H9 (cell line): Measurements from ENCODE around the gene AXIN1. TPM values are rescaled to one million over a fixed set of nuclear protein-coding genes. Genes with fewer than 3 reads are reported as not detected.
"Not testable (repeated sequence)": the region's sequence is repeated elsewhere in the genome, so short reads cannot be mapped to it uniquely, and the experiment has no call there.

Source experiments
- DNase-seq: peaks from one replicate; pipeline ENCODE4 v3.0.0-alpha.2; 2017
- H2AFZ ChIP-seq: one replicate; pipeline ENCODE4 v1.6.1; 2013; ENCODE audit warnings: mild to moderate bottlenecking, low read length, control low read depth, moderate library complexity
- H2AK5ac ChIP-seq: 2 replicates; pipeline ENCODE4 v1.6.1; 2013; ENCODE audit warnings: low read length, control low read depth, mixed read lengths; ENCODE audit not compliant: insufficient read length
- H2BK120ac ChIP-seq: one replicate; pipeline ENCODE4 v1.6.1; 2013; ENCODE audit warnings: low read depth, mild to moderate bottlenecking, low read length, control low read depth, inconsistent platforms; ENCODE audit not compliant: poor library complexity, severe bottlenecking
- H2BK12ac ChIP-seq: 2 replicates; pipeline ENCODE4 v1.6.1; 2013; ENCODE audit warnings: low read length, control low read depth, mixed read lengths, low read depth; ENCODE audit not compliant: insufficient read length
- H2BK15ac ChIP-seq: 2 replicates; pipeline ENCODE4 v1.6.1; 2013; ENCODE audit warnings: low read depth, low read length, control low read depth
- H2BK20ac ChIP-seq: one replicate; pipeline ENCODE4 v1.6.1; 2013; ENCODE audit warnings: low read depth, mild to moderate bottlenecking, low read length, control low read depth, inconsistent platforms; ENCODE audit not compliant: poor library complexity, severe bottlenecking
- H2BK5ac ChIP-seq: 2 replicates; pipeline ENCODE4 v1.6.1; 2013; ENCODE audit warnings: low read length, control low read depth, mixed read lengths; ENCODE audit not compliant: insufficient read length
- H3K14ac ChIP-seq: 2 replicates; pipeline ENCODE4 v1.6.1; 2013; ENCODE audit warnings: low read length, control low read depth; ENCODE audit not compliant: insufficient read depth
- H3K18ac ChIP-seq: 2 replicates; pipeline ENCODE4 v1.6.1; 2013; ENCODE audit warnings: low read depth, mild to moderate bottlenecking, mixed read lengths, low read length, control low read depth; ENCODE audit not compliant: insufficient read length
- H3K23ac ChIP-seq: 2 replicates; pipeline ENCODE4 v1.6.1; 2013; ENCODE audit warnings: low read length, control low read depth, mixed read lengths, low read depth; ENCODE audit not compliant: insufficient read length
- H3K23me2 ChIP-seq: 2 replicates; pipeline ENCODE4 v1.6.1; 2013; ENCODE audit warnings: low read depth, mild to moderate bottlenecking, mixed read lengths, low read length, control low read depth; ENCODE audit not compliant: insufficient read length, poor library complexity, severe bottlenecking
- H3K27ac ChIP-seq: 2 replicates; pipeline ENCODE4 v1.5.1; 2013; ENCODE audit warnings: low read length, control low read depth, mixed read lengths, low read depth; ENCODE audit not compliant: insufficient read length
- H3K27me3 ChIP-seq: 2 replicates; pipeline ENCODE4 v1.6.1; 2013; ENCODE audit warnings: low read length, control low read depth, inconsistent platforms; ENCODE audit not compliant: insufficient read depth
- H3K4ac ChIP-seq: 2 replicates; pipeline ENCODE4 v1.6.1; 2013; ENCODE audit warnings: low read depth, mild to moderate bottlenecking, control low read depth, inconsistent platforms, low read length, moderate library complexity
- H3K4me1 ChIP-seq: 2 replicates; pipeline ENCODE4 v1.6.1; 2013; ENCODE audit warnings: low read length, control low read depth, inconsistent platforms; ENCODE audit not compliant: insufficient read depth
- H3K4me2 ChIP-seq: 2 replicates; pipeline ENCODE4 v1.6.1; 2013; ENCODE audit warnings: low read length, control low read depth, mixed read lengths; ENCODE audit not compliant: insufficient read length, insufficient read depth
- H3K56ac ChIP-seq: 2 replicates; pipeline ENCODE4 v1.6.1; 2013; ENCODE audit warnings: low read depth, mild to moderate bottlenecking, mixed read lengths, low read length, control low read depth; ENCODE audit not compliant: insufficient read length
- H3K79me1 ChIP-seq: 2 replicates; pipeline ENCODE4 v1.6.1; 2013; ENCODE audit warnings: low read depth, mild to moderate bottlenecking, moderate library complexity, low read length, control low read depth, inconsistent platforms; ENCODE audit not compliant: insufficient read depth, poor library complexity, severe bottlenecking
- H3K79me2 ChIP-seq: 2 replicates; pipeline ENCODE4 v1.6.1; 2013; ENCODE audit warnings: low read length, control low read depth, inconsistent platforms; ENCODE audit not compliant: insufficient read depth
- H3K9ac ChIP-seq: 2 replicates; pipeline ENCODE4 v1.6.1; 2013; ENCODE audit warnings: low read length, control low read depth, mixed read lengths; ENCODE audit not compliant: insufficient read length; ENCODE audit errors: extremely low read depth
- H3K9me3 ChIP-seq: one replicate; pipeline ENCODE4 v1.6.1; 2013; ENCODE audit warnings: low read depth, low read length, inconsistent platforms; ENCODE audit not compliant: control insufficient read depth
- H3T11ph ChIP-seq: one replicate; pipeline ENCODE4 v1.6.1; 2013; ENCODE audit warnings: mild to moderate bottlenecking, low read length, control low read depth, inconsistent platforms
- H4K20me1 ChIP-seq: one replicate; pipeline ENCODE4 v1.6.1; 2013; ENCODE audit not compliant: control insufficient read depth, insufficient read length, insufficient read depth
- H4K5ac ChIP-seq: 2 replicates; pipeline ENCODE4 v1.6.1; 2013; ENCODE audit warnings: low read depth, mild to moderate bottlenecking, mixed read lengths, low read length, control low read depth; ENCODE audit not compliant: insufficient read length
- H4K8ac ChIP-seq: replicated peaks from 2 replicates; pipeline ENCODE4 v1.6.1; 2013; ENCODE audit warnings: low read length, control low read depth, mixed read lengths, low read depth; ENCODE audit not compliant: insufficient read length
- H4K91ac ChIP-seq: 2 replicates; pipeline ENCODE4 v1.6.1; 2013; ENCODE audit warnings: low read depth, mild to moderate bottlenecking, moderate library complexity, mixed read lengths, low read length, control low read depth; ENCODE audit not compliant: insufficient read length
- H3K27ac Mint-ChIP-seq, 3 experiments: 2 replicates in 2 of 3; 3 replicates in 1 of 3; pipeline ENCODE4 v1.8.0; 2020 to 2021; ENCODE audit warnings: mixed read lengths in 3 of 3, mild to moderate bottlenecking in 1 of 3, moderate library complexity in 1 of 3
- H3K27me3 Mint-ChIP-seq: 2 replicates; pipeline ENCODE4 v1.8.0; 2021; ENCODE audit warnings: low read depth, mild to moderate bottlenecking, moderate library complexity, mixed read lengths
- H3K36me3 Mint-ChIP-seq, 3 experiments: 2 replicates in 2 of 3; 3 replicates in 1 of 3; pipeline ENCODE4 v1.8.0; 2020 to 2021; ENCODE audit warnings: low read depth in 3 of 3, mixed read lengths in 3 of 3; ENCODE audit not compliant: insufficient read depth in 1 of 3
- H3K4me1 Mint-ChIP-seq, 2 experiments: 2 replicates each; pipeline ENCODE4 v1.8.0; 2020; ENCODE audit warnings: mixed read lengths in 2 of 2
- H3K4me3 Mint-ChIP-seq, 2 experiments: 2 replicates in 1 of 2; 3 replicates in 1 of 2; pipeline ENCODE4 v1.8.0; 2020 to 2021; ENCODE audit warnings: mild to moderate bottlenecking in 2 of 2, mixed read lengths in 2 of 2, moderate library complexity in 1 of 2
- H3K9me3 Mint-ChIP-seq, 2 experiments: 2 replicates in 1 of 2; 3 replicates in 1 of 2; pipeline ENCODE4 v1.8.0; 2020; ENCODE audit warnings: mild to moderate bottlenecking in 2 of 2, mixed read lengths in 2 of 2, moderate library complexity in 1 of 2
- WGBS: extraction: QIAGEN DNeasy Blood & Tissue Kit; methylation state at CpG from one replicate; pipeline ENCODE4 v1.1.7; 2013; ENCODE audit warnings: missing lambda C conversion rate, low lambda C conversion rate, mixed read lengths; ENCODE audit not compliant: insufficient read length; ENCODE audit errors: extremely low coverage; 5-methylcytosine and 5-hydroxymethylcytosine counted together
- total RNA-seq: library from RNA; stranded (reverse); gene quantifications from 2 replicates; pipeline ENCODE4 v1.2.1, GENCODE V29; 2021
- TF ChIP-seq, protein P1 (sequence below): fragments of 200-600 bp; sonication (generic); conservative IDR thresholded peaks from 3 replicates; pipeline ENCODE4 v1.8.0; 2021; ENCODE audit warnings: antibody characterized with exemption, mild to moderate bottlenecking

Gene AXIN1
- total RNA-seq, 1 experiment from 2014 or later = 50.9 TPM

- H3K9ac ChIP-seq = no peak overlapping the region
- Mint-ChIP-seq H3K27ac (peak overlapping the region in 1 of 3 experiments; percentile 28; a peak in 1 of 7 replicates), H3K4me3 (no peak overlapping the region), H3K4me1 (no peaks in the 10 kb centered on the region; a peak in 1 of 4 replicates), H3K9me3 (no peaks in the 10 kb centered on the region), H3K36me3 (peaks cover 20 to 69% (median 43%) of the 10 kb centered on the region in 3 experiments; a peak in 6 of 7 replicates), H3K27me3 (no peaks in the 10 kb centered on the region)
- no peak overlapping the region for H4K5ac ChIP-seq
- H4K20me1 ChIP-seq = no peaks in the 10 kb centered on the region
- H3K4ac ChIP-seq = no peak overlapping the region
- H4K8ac ChIP-seq = no peak overlapping the region
- no peak overlapping the region for H3K18ac ChIP-seq
- no peak overlapping the region for H3K27ac ChIP-seq
- no peak overlapping the region for H2AFZ ChIP-seq
- H3K56ac ChIP-seq = no peak overlapping the region
- no peak overlapping the region for H2BK15ac ChIP-seq
- H2BK120ac ChIP-seq = no peak overlapping the region
- H4K91ac ChIP-seq = no peak overlapping the region
- no peak overlapping the region for H3K14ac ChIP-seq
- no peak overlapping the region for H2BK20ac ChIP-seq
- no peaks in the 10 kb centered on the region for H3K79me2 ChIP-seq
- no peak overlapping the region for H2BK12ac ChIP-seq
- no peaks in the 10 kb centered on the region for H3K27me3 ChIP-seq
- no CpG with 5 or more reads among the region's 10 CpGs for WGBS
- H3K79me1 ChIP-seq = no peaks in the 10 kb centered on the region
- TF ChIP-seq, protein P1, sequence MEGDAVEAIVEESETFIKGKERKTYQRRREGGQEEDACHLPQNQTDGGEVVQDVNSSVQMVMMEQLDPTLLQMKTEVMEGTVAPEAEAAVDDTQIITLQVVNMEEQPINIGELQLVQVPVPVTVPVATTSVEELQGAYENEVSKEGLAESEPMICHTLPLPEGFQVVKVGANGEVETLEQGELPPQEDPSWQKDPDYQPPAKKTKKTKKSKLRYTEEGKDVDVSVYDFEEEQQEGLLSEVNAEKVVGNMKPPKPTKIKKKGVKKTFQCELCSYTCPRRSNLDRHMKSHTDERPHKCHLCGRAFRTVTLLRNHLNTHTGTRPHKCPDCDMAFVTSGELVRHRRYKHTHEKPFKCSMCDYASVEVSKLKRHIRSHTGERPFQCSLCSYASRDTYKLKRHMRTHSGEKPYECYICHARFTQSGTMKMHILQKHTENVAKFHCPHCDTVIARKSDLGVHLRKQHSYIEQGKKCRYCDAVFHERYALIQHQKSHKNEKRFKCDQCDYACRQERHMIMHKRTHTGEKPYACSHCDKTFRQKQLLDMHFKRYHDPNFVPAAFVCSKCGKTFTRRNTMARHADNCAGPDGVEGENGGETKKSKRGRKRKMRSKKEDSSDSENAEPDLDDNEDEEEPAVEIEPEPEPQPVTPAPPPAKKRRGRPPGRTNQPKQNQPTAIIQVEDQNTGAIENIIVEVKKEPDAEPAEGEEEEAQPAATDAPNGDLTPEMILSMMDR = no peak
- no peaks in the 10 kb centered on the region for H3K9me3 ChIP-seq
- H3T11ph ChIP-seq = no peak overlapping the region
- no peak overlapping the region for H3K4me2 ChIP-seq
- no peaks in the 10 kb centered on the region for H3K23me2 ChIP-seq
- H2BK5ac ChIP-seq = no peak overlapping the region
- no peaks in the 10 kb centered on the region for H3K4me1 ChIP-seq
- no peak overlapping the region for H2AK5ac ChIP-seq
- DNase-seq = no peak
- H3K23ac ChIP-seq = no peak overlapping the region
These were observed 93.3 kb downstream of the AXIN1 start for GRCh38 chr16:259226-259625.

DNA sequence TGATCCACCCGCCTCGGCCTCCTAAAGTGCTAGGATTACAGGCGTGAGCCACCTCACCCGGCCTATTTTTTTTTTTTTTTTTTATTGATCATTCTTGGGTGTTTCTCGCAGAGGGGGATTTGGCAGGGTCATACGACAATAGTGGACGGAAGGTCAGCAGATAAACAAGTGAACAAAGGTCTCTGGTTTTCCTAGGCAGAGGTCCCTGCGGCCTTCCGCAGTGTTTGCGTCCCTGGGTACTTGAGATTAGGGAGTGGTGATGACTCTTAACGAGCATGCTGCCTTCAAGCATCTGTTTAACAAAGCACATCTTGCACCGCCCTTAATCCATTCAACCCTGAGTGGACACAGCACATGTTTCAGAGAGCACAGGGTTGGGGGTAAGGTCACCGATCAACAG is 94.4 kb downstream of the AXIN1 start:
- H3K4ac ChIP-seq, H3K27me3 Mint-ChIP-seq, H3K9ac ChIP-seq, H3K9me3 Mint-ChIP-seq, H4K91ac ChIP-seq, H3K4me3 Mint-ChIP-seq, H3K4me1 Mint-ChIP-seq, H2AK5ac ChIP-seq, H3K18ac ChIP-seq, H4K8ac ChIP-seq, H3T11ph ChIP-seq, H4K5ac ChIP-seq, H2BK15ac ChIP-seq, H3K4me2 ChIP-seq, H4K20me1 ChIP-seq, H3K27ac ChIP-seq, H3K27me3 ChIP-seq, H3K4me1 ChIP-seq, H3K23me2 ChIP-seq, H3K14ac ChIP-seq, H3K79me2 ChIP-seq, H3K23ac ChIP-seq, DNase-seq, H3K56ac ChIP-seq, H2AFZ ChIP-seq, H3K9me3 ChIP-seq, H2BK5ac ChIP-seq, H2BK120ac ChIP-seq, H2BK12ac ChIP-seq, H3K79me1 ChIP-seq, H2BK20ac ChIP-seq: not testable (repeated sequence)
- Mint-ChIP-seq H3K36me3 (peaks cover 20 to 66% (median 44%) of the 10 kb centered on the region in 3 experiments; a peak in 6 of 7 replicates), H3K27ac (peak overlapping the region in 1 of 3 experiments; percentile 39; a peak in 2 of 7 replicates)
- WGBS = no CpG with 5 or more reads among the region's 13 CpGs
